Ishikawa (cell line): ENCODE measurements around the gene METTL13.

ENCODE experiments used
- CEBPB ChIP-seq: IDR thresholded peaks from 2 replicates; pipeline ENCODE4 v1.6.1; 2012
- CREB1 ChIP-seq: IDR thresholded peaks from 2 replicates; pipeline ENCODE4 v1.6.1; 2012; ENCODE audit warnings: low read depth
- EGR1 ChIP-seq: IDR thresholded peaks from 2 replicates; pipeline ENCODE4 v1.6.1; 2012
- EP300 ChIP-seq: IDR thresholded peaks from 2 replicates; pipeline ENCODE4 v1.6.1; 2012; ENCODE audit warnings: borderline replicate concordance
- FOXM1 ChIP-seq: IDR thresholded peaks from 2 replicates; pipeline ENCODE4 v1.6.1; 2012; ENCODE audit warnings: low read depth, borderline replicate concordance
- NFIC ChIP-seq: IDR thresholded peaks from 2 replicates; pipeline ENCODE4 v1.6.1; 2012
- RAD21 ChIP-seq: IDR thresholded peaks from 2 replicates; pipeline ENCODE4 v1.6.1; 2012; ENCODE audit warnings: low read depth
- REST ChIP-seq: IDR thresholded peaks from 2 replicates; pipeline ENCODE4 v1.6.1; 2012; ENCODE audit warnings: low read depth, mild to moderate bottlenecking
- TAF1 ChIP-seq: IDR thresholded peaks from 2 replicates; pipeline ENCODE4 v1.6.1; 2012; ENCODE audit warnings: low read depth, mild to moderate bottlenecking
- TCF12 ChIP-seq: IDR thresholded peaks from 2 replicates; pipeline ENCODE4 v1.6.1; 2012; ENCODE audit warnings: low read depth
- TEAD4 ChIP-seq: IDR thresholded peaks from 2 replicates; pipeline ENCODE4 v1.6.1; 2012
- USF1 ChIP-seq: IDR thresholded peaks from 2 replicates; pipeline ENCODE4 v1.6.1; 2012
- YY1 ChIP-seq: IDR thresholded peaks from 2 replicates; pipeline ENCODE4 v1.6.1; 2012; ENCODE audit warnings: low read depth
- ZBTB7A ChIP-seq: IDR thresholded peaks from 2 replicates; pipeline ENCODE4 v1.6.1; 2012; ENCODE audit warnings: low read depth
- TF ChIP-seq, protein P1 (sequence below): IDR thresholded peaks from 2 replicates; pipeline ENCODE4 v1.6.1; 2012

The METTL13 gene

DNA sequence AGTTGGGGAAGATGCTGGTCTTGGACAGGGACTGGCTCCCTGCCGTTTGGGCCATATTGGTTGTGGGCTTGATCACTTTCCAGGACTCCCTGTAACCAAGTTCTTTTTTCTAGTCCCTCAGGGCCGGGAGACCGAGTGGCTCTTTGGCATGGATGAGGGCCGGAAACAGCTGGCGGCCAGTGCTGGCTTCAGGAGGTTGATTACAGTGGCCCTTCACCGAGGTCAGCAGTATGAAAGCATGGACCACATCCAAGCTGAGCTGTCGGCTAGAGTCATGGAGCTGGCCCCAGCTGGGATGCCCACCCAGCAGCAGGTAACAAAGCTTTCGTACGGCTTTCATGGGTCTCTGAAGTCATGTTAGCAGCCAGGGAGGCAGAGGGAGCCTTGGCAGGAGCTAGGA, 4.3 kb downstream of the METTL13 start:
- TF ChIP-seq TEAD4 (no peak), EGR1 (no peak), RAD21 (no peak), YY1 (no peak), CREB1 (no peak), USF1 (no peak), EP300 (no peak), TAF1 (no peak), TCF12 (no peak), REST (no peak), CEBPB (no peak), NFIC (no peak), ZBTB7A (no peak), FOXM1 (no peak)
- TF ChIP-seq, protein P1, sequence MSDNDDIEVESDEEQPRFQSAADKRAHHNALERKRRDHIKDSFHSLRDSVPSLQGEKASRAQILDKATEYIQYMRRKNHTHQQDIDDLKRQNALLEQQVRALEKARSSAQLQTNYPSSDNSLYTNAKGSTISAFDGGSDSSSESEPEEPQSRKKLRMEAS = no peak

DNA sequence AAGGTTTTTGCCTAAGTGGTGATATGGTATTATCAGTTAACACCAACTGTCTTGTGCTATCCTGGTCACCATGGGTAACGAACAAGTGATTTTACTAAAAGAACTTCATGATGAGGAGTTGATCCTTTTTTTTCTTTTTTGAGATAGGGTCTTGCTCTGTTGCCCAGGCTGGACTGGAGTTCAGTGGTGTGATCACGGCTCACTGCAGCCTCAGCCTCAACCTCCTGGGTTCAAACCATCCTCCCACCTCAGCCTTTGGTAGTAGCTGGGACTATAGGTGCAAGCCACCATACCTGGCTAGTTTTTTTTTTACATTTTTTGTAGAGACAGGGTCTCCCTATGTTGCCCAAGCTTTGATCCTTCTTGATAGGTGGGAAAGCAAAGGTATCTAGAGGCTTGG, 5.1 kb downstream of the METTL13 start:
- TF ChIP-seq TEAD4 = no peak
- TF ChIP-seq TAF1 = no peak
- TF ChIP-seq CREB1 = no peak
- no peak for TF ChIP-seq USF1
- no peak for TF ChIP-seq ZBTB7A
- no peak for TF ChIP-seq FOXM1
- no peak for TF ChIP-seq CEBPB
- no peak for TF ChIP-seq EP300
- TF ChIP-seq YY1 = no peak
- no peak for TF ChIP-seq REST
- TF ChIP-seq, protein P1 = no peak
- no peak for TF ChIP-seq EGR1
- no peak for TF ChIP-seq TCF12

- TF ChIP-seq USF1 (no peak), TAF1 (no peak), RAD21 (no peak), FOXM1 (no peak), NFIC (no peak), CEBPB (no peak), TEAD4 (no peak), TCF12 (no peak), EGR1 (no peak), REST (no peak), ZBTB7A (no peak), EP300 (no peak), YY1 (no peak), CREB1 (no peak)
- TF ChIP-seq, protein P1 = no peak
Observed at GRCh38 chr1:171787686-171788480, 6.4 kb downstream of the METTL13 start.
